NCI-H446 treated with DMSO at 0.1 percent for 48 hours (cell line): Measurements from ENCODE around the gene RSPRY1.
"Not testable (repeated sequence)": the region's sequence is repeated elsewhere in the genome, so short reads cannot be mapped to it uniquely, and the experiment has no call there.

ENCODE experiments used
- DNase-seq: peaks from one replicate; lab custom pipeline; 2025; lab: John Stamatoyannopoulos, UW

RSPRY1 gene

GRCh38 chr16:57255686-57256415 lies 69.7 kb downstream of the RSPRY1 start:
- DNase-seq, result no peak

GRCh38 chr16:57256601-57257395 lies 70.7 kb downstream of the RSPRY1 start:
- no peak for DNase-seq

- no peak for DNase-seq
Observed at GRCh38 chr16:57257455-57258070, 71.4 kb downstream of the RSPRY1 start.

GRCh38 chr16:57258226-57258909 lies 72.2 kb downstream of the RSPRY1 start:
- no peak for DNase-seq

GRCh38 chr16:57258910-57259475 lies 72.9 kb downstream of the RSPRY1 start:
- DNase-seq, result no peak

GRCh38 chr16:57260294-57260929 lies 74.3 kb downstream of the RSPRY1 start:
- no peak for DNase-seq

GRCh38 chr16:57261806-57262205 lies 75.7 kb downstream of the RSPRY1 start:
- DNase-seq, result no peak

- no peak for DNase-seq
Observed at GRCh38 chr16:57262841-57263540, 76.9 kb downstream of the RSPRY1 start.

GRCh38 chr16:57263541-57264351 lies 77.6 kb downstream of the RSPRY1 start:
- no peak for DNase-seq

- no peak for DNase-seq
Observed at GRCh38 chr16:57264381-57264780, 78.3 kb downstream of the RSPRY1 start.

GRCh38 chr16:57264950-57265371 lies 78.8 kb downstream of the RSPRY1 start:
- no peak for DNase-seq

GRCh38 chr16:57265850-57266530 lies 79.9 kb downstream of the RSPRY1 start:
- no peak for DNase-seq

GRCh38 chr16:57266531-57267260 lies 80.6 kb downstream of the RSPRY1 start:
- DNase-seq, result no peak

GRCh38 chr16:57267343-57267742 lies 81.2 kb downstream of the RSPRY1 start:
- not testable (repeated sequence) for DNase-seq

- no peak for DNase-seq
Observed at GRCh38 chr16:57268804-57269800, 83.0 kb downstream of the RSPRY1 start.

GRCh38 chr16:57270221-57271062 lies 84.3 kb downstream of the RSPRY1 start:
- no peak for DNase-seq

- no peak for DNase-seq
Observed at GRCh38 chr16:57271063-57271345, 84.9 kb downstream of the RSPRY1 start.
